Superior temporal gyrus (tissue), 1 donor: ENCODE measurements around the gene ARL10.

ENCODE experiments used
- DNase-seq: peaks from one replicate; pipeline ENCODE4 v3.0.0-alpha.2; 2016; ENCODE audit errors: extremely low spot score

The ARL10 gene

GRCh38 chr5:176361437-176362232, 3.7 kb upstream of the ARL10 start, which contains the start of gene KIAA1191:
Gene KIAA1191, minus strand, starts transcription at chr5:176361764. Its CDS starts 2,256 bp downstream, at chr5:176359508.
- DNase-seq: peak; percentile 92

GRCh38 chr5:176362233-176362490, 3.1 kb upstream of the ARL10 start:
- no peak for DNase-seq

- DNase-seq: no peak
Observed at GRCh38 chr5:176364765-176365350, 429 bp upstream of the ARL10 start.

GRCh38 chr5:176366232-176366894, 1.1 kb downstream of the ARL10 start:
- no peak for DNase-seq

- no peak for DNase-seq
Observed at GRCh38 chr5:176368726-176369125, 3.4 kb downstream of the ARL10 start.

- no peak for DNase-seq
Observed at GRCh38 chr5:176369934-176370711, 4.8 kb downstream of the ARL10 start.

GRCh38 chr5:176371621-176372539, 6.6 kb downstream of the ARL10 start:
- DNase-seq: peak; percentile 44

GRCh38 chr5:176373100-176373818, 8.0 kb downstream of the ARL10 start:
- no peak for DNase-seq

GRCh38 chr5:176379881-176380280, 14.6 kb downstream of the ARL10 start:
- no peak for DNase-seq

- DNase-seq: no peak
Observed at GRCh38 chr5:176381423-176381822, 16.1 kb downstream of the ARL10 start.

GRCh38 chr5:176381979-176382378, 16.7 kb downstream of the ARL10 start:
- DNase-seq: no peak

GRCh38 chr5:176382721-176383120, 17.4 kb downstream of the ARL10 start:
- no peak for DNase-seq

GRCh38 chr5:176383248-176383905, 18.1 kb downstream of the ARL10 start:
- DNase-seq: no peak

GRCh38 chr5:176383961-176384360, 18.7 kb downstream of the ARL10 start:
- DNase-seq: no peak

- no peak for DNase-seq
Observed at GRCh38 chr5:176384366-176384930, 19.2 kb downstream of the ARL10 start.

GRCh38 chr5:176384991-176385390, 19.7 kb downstream of the ARL10 start:
- no peak for DNase-seq

- DNase-seq: no peak
Observed at GRCh38 chr5:176386491-176386890, 21.2 kb downstream of the ARL10 start.

GRCh38 chr5:176387384-176387925, 22.2 kb downstream of the ARL10 start:
- DNase-seq: no peak

- no peak for DNase-seq
Observed at GRCh38 chr5:176388003-176388443, 22.7 kb downstream of the ARL10 start.
